Measurements from ENCODE around the gene RAP1GDS1. TPM values are rescaled to one million over a fixed set of nuclear protein-coding genes. Genes with fewer than 3 reads are reported as not detected.
"Not testable (repeated sequence)": the region's sequence is repeated elsewhere in the genome, so short reads cannot be mapped to it uniquely, and the experiment has no call there.

RAP1GDS1 gene
- polyA plus RNA-seq, 3 donors = 23.6 to 37.9 (median 37.8) TPM

GRCh38 chr4:98327694-98328093 lies 66.5 kb downstream of the RAP1GDS1 start:
- no peak overlapping the region for H3K4me3 ChIP-seq (replicated peaks in 1 of 3; ENCODE audit: low read depth in 2 of 3, low read length in 3 of 3)
- H2AFZ ChIP-seq (ENCODE audit: insufficient read depth, low read depth, low read length, poor library complexity, severe bottlenecking) = no peak overlapping the region
- intact Hi-C loops (cut with micrococcal nuclease) = no loop called here
- H4K20me1 ChIP-seq (ENCODE audit: insufficient read depth, low read length) = no peaks in the 10 kb centered on the region
- H3K4me2 ChIP-seq (replicated peaks; ENCODE audit: extremely low read depth, low read length, poor library complexity, severe bottlenecking) = no peak overlapping the region
- peaks cover 0 to 5% of the 10 kb centered on the region in 2 donors for H3K36me3 ChIP-seq (replicated peaks in 1 of 2; ENCODE audit: control insufficient read depth in 1 of 2, insufficient read depth in 2 of 2, low read length in 2 of 2)
- no peaks in the 10 kb centered on the region for H3K4me1 Mint-ChIP-seq
- peaks cover 2 to 12% of the 10 kb centered on the region in 2 donors for H3K36me3 Mint-ChIP-seq
- TF ChIP-seq CTCF (IDR thresholded peaks at IDR 0.05) = no peak
- H3K27ac ChIP-seq (ENCODE audit: low read depth in 1 of 2, low read length in 2 of 2) = no peak overlapping the region
- H3K9me3 Mint-ChIP-seq = peaks cover 15 to 29% (median 21%) of the 10 kb centered on the region in 7 donors
- H3K4me1 ChIP-seq (ENCODE audit: control insufficient read depth in 1 of 2, insufficient read depth in 2 of 2, low read length in 2 of 2) = no peaks in the 10 kb centered on the region
- no peak overlapping the region for H3K9ac ChIP-seq (ENCODE audit: insufficient read depth, low read length, poor library complexity, severe bottlenecking)
- DNase-seq = no peak
- WGBS (ENCODE audit: insufficient coverage) = no CpG with 5 or more reads among the region's 1 CpG
- no peaks in the 10 kb centered on the region for H3K27me3 ChIP-seq (ENCODE audit: control insufficient read depth in 2 of 2, insufficient read depth in 2 of 2, low read length in 2 of 2)
- H3K9me3 ChIP-seq (replicated peaks in 1 of 2; ENCODE audit: control insufficient read depth in 1 of 2, insufficient read depth in 1 of 2, low read length in 2 of 2) = peaks cover 3 to 20% of the 10 kb centered on the region in 2 donors
- H3K27me3 Mint-ChIP-seq (ENCODE audit: low read depth in 3 of 3) = no peaks in the 10 kb centered on the region
- H3K27ac Mint-ChIP-seq = no peak overlapping the region
- no peaks in the 10 kb centered on the region for H3K79me2 ChIP-seq (ENCODE audit: insufficient read depth, low read length)
- H3K4me3 Mint-ChIP-seq = no peak overlapping the region

- H3K27ac ChIP-seq (ENCODE audit: low read depth in 1 of 2, low read length in 2 of 2); H3K27me3 ChIP-seq (ENCODE audit: control insufficient read depth in 2 of 2, insufficient read depth in 2 of 2, low read length in 2 of 2); H3K36me3 ChIP-seq (replicated peaks in 1 of 2; ENCODE audit: control insufficient read depth in 1 of 2, insufficient read depth in 2 of 2, low read length in 2 of 2); H3K4me1 Mint-ChIP-seq; DNase-seq; H3K4me1 ChIP-seq (ENCODE audit: control insufficient read depth in 1 of 2, insufficient read depth in 2 of 2, low read length in 2 of 2); H3K4me3 Mint-ChIP-seq; H3K79me2 ChIP-seq (ENCODE audit: insufficient read depth, low read length); H3K27ac Mint-ChIP-seq; H2AFZ ChIP-seq (ENCODE audit: insufficient read depth, low read depth, low read length, poor library complexity, severe bottlenecking); H3K27me3 Mint-ChIP-seq (ENCODE audit: low read depth in 3 of 3); H4K20me1 ChIP-seq (ENCODE audit: insufficient read depth, low read length); intact Hi-C loops (cut with micrococcal nuclease); H3K4me3 ChIP-seq (replicated peaks in 1 of 3; ENCODE audit: low read depth in 2 of 3, low read length in 3 of 3); H3K9ac ChIP-seq (ENCODE audit: insufficient read depth, low read length, poor library complexity, severe bottlenecking); H3K4me2 ChIP-seq (replicated peaks; ENCODE audit: extremely low read depth, low read length, poor library complexity, severe bottlenecking): not testable (repeated sequence)
- Mint-ChIP-seq H3K9me3 (peaks cover 17 to 33% (median 22%) of the 10 kb centered on the region in 7 donors), H3K36me3 (peaks cover 2 to 17% of the 10 kb centered on the region in 2 donors)
- H3K9me3 ChIP-seq (replicated peaks in 1 of 2; ENCODE audit: control insufficient read depth in 1 of 2, insufficient read depth in 1 of 2, low read length in 2 of 2) = peaks cover 14 to 20% of the 10 kb centered on the region in 2 donors
- 98% methylated on average over 12 of the region's 31 CpGs for WGBS (ENCODE audit: insufficient coverage)
Measured at GRCh38 chr4:98329879-98330640, 68.9 kb downstream of the RAP1GDS1 start.

All from CD14-positive monocyte (primary cell).